ENCODE data around the gene ZNF618. TPM values are rescaled to one million over a fixed set of nuclear protein-coding genes. Genes with fewer than 3 reads are reported as not detected.

Gene ZNF618
- total RNA-seq, 2 experiments from 2014 or later = 0.22 to 0.27 TPM

GRCh38 chr9:113911850-113912557 lies 35.9 kb downstream of the ZNF618 start:
- no peaks in the 10 kb centered on the region for H3K9me3 Mint-ChIP-seq
- DNase-seq = no peak
- ChIA-PET CTCF (no interaction called here), POLR2A (no interaction called here)
- H3K4me1 Mint-ChIP-seq (ENCODE audit: low read depth) = no peaks in the 10 kb centered on the region
- no peak for ATAC-seq
- H3K27ac Mint-ChIP-seq = no peak overlapping the region
- no peak overlapping the region for H3K4me3 Mint-ChIP-seq
- intact Hi-C loops (cut with micrococcal nuclease) = no loop called here
- H3K27me3 Mint-ChIP-seq = no peaks in the 10 kb centered on the region
- no peaks in the 10 kb centered on the region for H3K36me3 Mint-ChIP-seq (ENCODE audit: low read depth)
- TF ChIP-seq CTCF (IDR thresholded peaks at IDR 0.05) = no peak

- TF ChIP-seq CTCF (IDR thresholded peaks at IDR 0.05) = no peak
- DNase-seq = no peak
- Mint-ChIP-seq H3K36me3 (ENCODE audit: low read depth) (no peaks in the 10 kb centered on the region), H3K4me3 (no peak overlapping the region), H3K27me3 (no peaks in the 10 kb centered on the region), H3K27ac (no peak overlapping the region), H3K9me3 (no peaks in the 10 kb centered on the region), H3K4me1 (ENCODE audit: low read depth) (no peaks in the 10 kb centered on the region)
- POLR2A ChIA-PET = no interaction called here
- ATAC-seq = no peak
- CTCF ChIA-PET = no interaction called here
- intact Hi-C loops (cut with micrococcal nuclease) = no loop called here
These were observed 36.7 kb downstream of the ZNF618 start for GRCh38 chr9:113912816-113913215.

- Mint-ChIP-seq H3K27ac (no peak overlapping the region), H3K4me3 (no peak overlapping the region), H3K36me3 (ENCODE audit: low read depth) (no peaks in the 10 kb centered on the region), H3K27me3 (no peaks in the 10 kb centered on the region), H3K4me1 (ENCODE audit: low read depth) (no peaks in the 10 kb centered on the region), H3K9me3 (no peaks in the 10 kb centered on the region)
- CTCF ChIA-PET = interaction anchor here (2.0 kb wide), 1 partner anchor 49 kb away, joined by 6 read pairs; no protein-coding TSS in a partner anchor
- ATAC-seq (no peak), DNase-seq (no peak)
- no peak for TF ChIP-seq CTCF (IDR thresholded peaks at IDR 0.05)
- POLR2A ChIA-PET = no interaction called here
- intact Hi-C loops (cut with micrococcal nuclease) = no loop called here
These were observed 37.5 kb downstream of the ZNF618 start for GRCh38 chr9:113913426-113914195.

GRCh38 chr9:113914517-113914916 lies 38.4 kb downstream of the ZNF618 start:
- CTCF ChIA-PET = interaction anchor here (2.0 kb wide), 1 partner anchor 49 kb away, joined by 6 read pairs; no protein-coding TSS in a partner anchor
- Mint-ChIP-seq H3K36me3 (ENCODE audit: low read depth) (no peaks in the 10 kb centered on the region), H3K27ac (no peak overlapping the region), H3K9me3 (no peaks in the 10 kb centered on the region), H3K4me1 (ENCODE audit: low read depth) (no peaks in the 10 kb centered on the region), H3K27me3 (no peaks in the 10 kb centered on the region), H3K4me3 (no peak overlapping the region)
- DNase-seq = no peak
- POLR2A ChIA-PET = no interaction called here
- intact Hi-C loops (cut with micrococcal nuclease) = no loop called here
- no peak for TF ChIP-seq CTCF (IDR thresholded peaks at IDR 0.05)
- ATAC-seq = no peak
